A549 (cell line): ENCODE measurements around the gene MOB4. TPM values are rescaled to one million over a fixed set of nuclear protein-coding genes. Genes with fewer than 3 reads are reported as not detected.

ENCODE experiments used
- ATAC-seq, 2 experiments: fragments of 200-7000 bp in 1 of 2; fragments of >200 bp in 1 of 2; cut with Nextera tagmentation in 1 of 2; cut with Tn5 transposase in 1 of 2; 3 replicates each; pipeline versions ENCODE4 v1.8.0 to v1.9.1; 2018 to 2020; ENCODE audit warnings: mild to moderate bottlenecking in 1 of 2, moderate library complexity in 1 of 2
- CTCF ChIA-PET: fragments of 300-600 bp; sonication (Branson Sonifier 250); formaldehyde crosslinking; extraction: SDS; loops from one replicate; lab custom pipeline; 2021; ENCODE audit warnings: antibody characterized with exemption, inconsistent platforms; lab: Yijun Ruan, JAX
- POLR2A ChIA-PET: fragments of 350-600 bp; formaldehyde crosslinking; extraction: SDS; loops from one replicate; lab custom pipeline; 2021; ENCODE audit warnings: antibody characterized with exemption, inconsistent platforms; lab: Yijun Ruan, JAX
- DNase-seq, 2 experiments: peaks; one replicate each; pipeline versions ENCODE4 v3.0.0 to v3.0.0-alpha.2; 2011 to 2016; ENCODE audit warnings: low read depth in 1 of 2, low spot score in 1 of 2
- FAIRE-seq: peaks from 2 replicates; lab custom pipeline; 2011; peaks lifted over from hg19 to GRCh38; lab: Jason Lieb, UNC
- H3K27ac ChIP-seq, 2 experiments: fragments of >200 bp; sonication (Bioruptor Twin); formaldehyde crosslinking; 3 replicates each; pipeline ENCODE4 v1.5.1; 2016 to 2017
- H3K4me1 ChIP-seq: fragments of >200 bp; sonication (Bioruptor Twin); formaldehyde crosslinking; 3 replicates; pipeline ENCODE4 v1.6.1; 2016
- H3K4me2 ChIP-seq: fragments of >200 bp; sonication (Bioruptor Twin); formaldehyde crosslinking; 3 replicates; pipeline ENCODE4 v1.6.1; 2016
- H3K4me3 ChIP-seq: fragments of >200 bp; sonication (Bioruptor Twin); formaldehyde crosslinking; 3 replicates; pipeline ENCODE4 v1.5.1; 2016
- H3K9me3 ChIP-seq: fragments of >200 bp; sonication (Bioruptor Twin); formaldehyde crosslinking; 3 replicates; pipeline ENCODE4 v1.6.1; 2016
- BCL3 ChIP-seq: fragments of >200 bp; sonication (Bioruptor Twin); formaldehyde crosslinking; IDR thresholded peaks from 3 replicates; pipeline ENCODE4 v1.6.1; 2016
- BHLHE40 ChIP-seq: IDR thresholded peaks from 2 replicates; pipeline ENCODE4 v1.6.1; 2012; ENCODE audit warnings: low read depth, low read length, inconsistent platforms
- CBX2 ChIP-seq: fragments of 200-600 bp; sonication (generic); IDR thresholded peaks from 2 replicates; pipeline ENCODE4 v1.6.1; 2016; ENCODE audit warnings: low read depth, mild to moderate bottlenecking, borderline replicate concordance
- CEBPB ChIP-seq, 2 experiments: fragments of >200 bp in 1 of 2; sonication (Bioruptor Twin) in 1 of 2; formaldehyde crosslinking in 1 of 2; IDR thresholded peaks; 2 replicates each; pipeline ENCODE4 v1.6.1; 2012 to 2016
- CTCF ChIP-seq: fragments of >200 bp; sonication (Bioruptor Twin); formaldehyde crosslinking; IDR thresholded peaks from 3 replicates; pipeline ENCODE4 v1.5.1; 2016
- E2F6 ChIP-seq: IDR thresholded peaks from 2 replicates; pipeline ENCODE4 v1.6.1; 2012; ENCODE audit warnings: low read depth, borderline replicate concordance
- EHF ChIP-seq: fragments of 250-450 bp; sonication (Bioruptor Pico); IDR thresholded peaks from 2 replicates; pipeline ENCODE4 v1.5.0; 2020; ENCODE audit warnings: mild to moderate bottlenecking
- EHMT2 ChIP-seq: fragments of 200-600 bp; sonication (generic); IDR thresholded peaks from 2 replicates; pipeline ENCODE4 v1.6.1; 2016; ENCODE audit warnings: antibody characterized with exemption, low read depth, mild to moderate bottlenecking, moderate library complexity
- ELK1 ChIP-seq: fragments of 150-350 bp; IDR thresholded peaks from 2 replicates; pipeline ENCODE4 v1.6.1; 2014; ENCODE audit warnings: low read depth, mild to moderate bottlenecking, low read length
- EP300 ChIP-seq, 2 experiments: fragments of >200 bp; sonication (Bioruptor Twin); formaldehyde crosslinking; IDR thresholded peaks; 2 replicates in 1 of 2; 3 replicates in 1 of 2; pipeline ENCODE4 v1.6.1; 2016 to 2017
- FOSB ChIP-seq: fragments of 250-450 bp; sonication (Bioruptor Pico); IDR thresholded peaks from 2 replicates; pipeline ENCODE4 v1.5.0; 2020; ENCODE audit warnings: mild to moderate bottlenecking, moderate library complexity
- FOSL2 ChIP-seq, 2 experiments: fragments of 450-650 bp in 1 of 2; fragments of >200 bp in 1 of 2; sonication (Bioruptor Twin) in 1 of 2; formaldehyde crosslinking; IDR thresholded peaks; 2 replicates each; pipeline versions ENCODE4 v1.5.0 to v1.6.1; 2016 to 2020; ENCODE audit warnings: mild to moderate bottlenecking in 1 of 2, moderate library complexity in 1 of 2
- FOXS1 ChIP-seq: fragments of 250-450 bp; sonication (Bioruptor Pico); IDR thresholded peaks from 2 replicates; pipeline ENCODE4 v1.5.0; 2020; ENCODE audit warnings: mild to moderate bottlenecking, moderate library complexity
- GATA3 ChIP-seq: IDR thresholded peaks from 2 replicates; pipeline ENCODE4 v1.6.1; 2012; ENCODE audit warnings: borderline replicate concordance
- HES2 ChIP-seq: fragments of >200 bp; sonication (Bioruptor Twin); formaldehyde crosslinking; IDR thresholded peaks from 2 replicates; pipeline ENCODE4 v1.6.1; 2016
- HEYL ChIP-seq: fragments of 250-450 bp; sonication (Bioruptor Pico); IDR thresholded peaks from 2 replicates; pipeline ENCODE4 v1.8.0; 2021; ENCODE audit warnings: mild to moderate bottlenecking, moderate library complexity
- HMGXB4 ChIP-seq: fragments of 250-450 bp; sonication (Bioruptor Pico); IDR thresholded peaks from 2 replicates; pipeline ENCODE4 v1.5.0; 2021; ENCODE audit warnings: mild to moderate bottlenecking, moderate library complexity, borderline replicate concordance
- JUN ChIP-seq, 2 experiments: fragments of >200 bp; sonication (Bioruptor Twin); formaldehyde crosslinking; IDR thresholded peaks; 2 replicates in 1 of 2; 3 replicates in 1 of 2; pipeline ENCODE4 v1.6.1; 2016 to 2017
- JUNB ChIP-seq: fragments of >200 bp; sonication (Bioruptor Twin); formaldehyde crosslinking; IDR thresholded peaks from 2 replicates; pipeline ENCODE4 v1.6.1; 2016
- MYC ChIP-seq: IDR thresholded peaks from 2 replicates; pipeline ENCODE4 v1.6.1; 2012; ENCODE audit warnings: mild to moderate bottlenecking, inconsistent platforms, low read length, improper control_type of control experiment, borderline replicate concordance
- NPAS2 ChIP-seq: fragments of 250-450 bp; sonication (Bioruptor Pico); IDR thresholded peaks from 2 replicates; pipeline ENCODE4 v1.8.0; 2022; ENCODE audit warnings: mild to moderate bottlenecking, moderate library complexity, borderline replicate concordance
- PHF8 ChIP-seq: fragments of 200-600 bp; sonication (generic); IDR thresholded peaks from 2 replicates; pipeline ENCODE4 v1.6.1; 2016; ENCODE audit warnings: low read depth, mild to moderate bottlenecking, antibody characterized with exemption, moderate library complexity, borderline replicate concordance
- POLR2A ChIP-seq: IDR thresholded peaks from 2 replicates; pipeline ENCODE4 v1.6.1; 2012; ENCODE audit warnings: mild to moderate bottlenecking, low read length
- RAD21 ChIP-seq, 2 experiments: fragments of >200 bp in 1 of 2; sonication (Bioruptor Twin) in 1 of 2; formaldehyde crosslinking in 1 of 2; IDR thresholded peaks in 1 of 2; conservative IDR thresholded peaks in 1 of 2; 2 replicates in 1 of 2; 3 replicates in 1 of 2; pipeline ENCODE4 v1.6.1; 2012 to 2018; ENCODE audit warnings: inconsistent platforms in 1 of 2
- RFX5 ChIP-seq: fragments of 450-650 bp; IDR thresholded peaks from 2 replicates; pipeline ENCODE4 v1.7.1; 2014; ENCODE audit warnings: antibody characterized with exemption, mild to moderate bottlenecking, moderate library complexity
- SMC3 ChIP-seq: fragments of >200 bp; sonication (Bioruptor Twin); formaldehyde crosslinking; IDR thresholded peaks from 3 replicates; pipeline ENCODE4 v1.6.1; 2018; ENCODE audit warnings: inconsistent platforms
- ZC3H11A ChIP-seq: fragments of 450-650 bp; IDR thresholded peaks from 2 replicates; pipeline ENCODE4 v1.6.1; 2014; ENCODE audit warnings: antibody characterized with exemption, mild to moderate bottlenecking
- ZNF302 ChIP-seq: fragments of 250-450 bp; sonication (Bioruptor Pico); IDR thresholded peaks from 2 replicates; pipeline ENCODE4 v1.9.0; 2021; ENCODE audit warnings: inconsistent platforms, mild to moderate bottlenecking, moderate library complexity
- ZSCAN20 ChIP-seq: fragments of 250-450 bp; sonication (Bioruptor Pico); IDR thresholded peaks from 2 replicates; pipeline ENCODE4 v1.8.0; 2022; ENCODE audit warnings: mild to moderate bottlenecking, moderate library complexity
- WGBS: methylation state at CpG from one replicate; pipeline ENCODE4 v1.1.6; 2017; ENCODE audit errors: missing lambda C conversion rate; 5-methylcytosine and 5-hydroxymethylcytosine counted together
- polyA plus RNA-seq, 4 experiments: library from polyadenylated mRNA; depleted of rRNA in 3 of 4; stranded (reverse); fragments of >200 nt; fragmentation: RNase III in 1 of 4; extraction: RNeasy Plus Mini Kit Qiagen cat#74134 plus additional on column Dnase treatment in 1 of 4; gene quantifications; 2 replicates in 3 of 4; 3 replicates in 1 of 4; pipeline ENCODE4 v1.2.3, GENCODE V29; 2011 to 2017

Gene MOB4
- polyA plus RNA-seq, 2 of the 4 experiments (the other 2 are of a cell fraction) = 57.5 to 74.7 TPM

GRCh38 chr2:197576631-197577030 lies 60.8 kb downstream of the MOB4 start:
- Histone ChIP-seq H3K4me2 (peak overlapping the region; percentile 64), H3K4me1 (peaks cover 39% of the 10 kb centered on the region), H3K27ac (peak overlapping the region; percentile 59 to 73; a peak in 5 of 6 replicates), H3K4me3 (no peak overlapping the region), H3K9me3 (peaks cover 24% of the 10 kb centered on the region)
- TF ChIP-seq E2F6 (no peak), CEBPB (IDR thresholded peaks at IDR 0.05) (peak; percentile 93), MYC (no peak), NPAS2 (CRISPR knock-in tag) (no peak), ELK1 (no peak), JUN (IDR thresholded peaks at IDR 0.05) (peak in 1 of 2 experiments; percentile 67; a peak in 2 of 5 replicates), HEYL (no peak), FOXS1 (no peak), POLR2A (no peak), ZNF302 (CRISPR knock-in tag) (no peak), FOSL2 (IDR thresholded peaks at IDR 0.05) (no peak), FOSL2 (CRISPR knock-in tag; IDR thresholded peaks at IDR 0.05) (peak; percentile 47), SMC3 (0 out of 3 replicates have a peak, but pooled peaks have one; percentile 16), CTCF (no peak), ZC3H11A (no peak), ZSCAN20 (CRISPR knock-in tag) (no peak), BHLHE40 (no peak), EP300 (IDR thresholded peaks at IDR 0.05) (peak; percentile 35 to 60; a peak in 2 of 5 replicates), EHMT2 (no peak), EHF (CRISPR knock-in tag) (no peak), JUNB (peak; percentile 56), GATA3 (peak; percentile 67; the same call in 1 of the 2 replicates), RAD21 (conservative IDR thresholded peaks at IDR 0.05 in 1 of 2, IDR thresholded peaks at IDR 0.05 in 1 of 2) (no peak; a peak in 1 of 5 replicates), RFX5 (no peak), CBX2 (no peak), HES2 (peak; percentile 66; the same call in 1 of the 2 replicates), FOSB (no peak), BCL3 (peak; percentile 69; the same call in 2 of the 3 replicates), PHF8 (no peak), HMGXB4 (no peak)
- ATAC-seq = peak; percentile 89 to 91
- ChIA-PET CTCF (no interaction called here), POLR2A (interaction anchor here (1.6 kb wide), 2 partner anchors 60 to 76 kb away, joined by 5 read pairs; partner anchors contain the start of genes HSPD1 and HSPE1)
- DNase-seq = peak; percentile 24 to 81
- 0% methylated on average over 3 of the region's 3 CpGs for WGBS
- FAIRE-seq = no peak
